WI38 (cell line): ENCODE data around the gene RBM20.
"Not testable (repeated sequence)": the region's sequence is repeated elsewhere in the genome, so short reads cannot be mapped to it uniquely, and the experiment has no call there.

Experiments used
- H3K4me3 ChIP-seq: 2 replicates; pipeline ENCODE4 v1.5.1; 2011; ENCODE audit warnings: low read depth, mild to moderate bottlenecking, control low read depth, low read length
- CTCF ChIP-seq: IDR thresholded peaks from 2 replicates; pipeline ENCODE4 v1.5.1; 2012; ENCODE audit warnings: low read depth, mild to moderate bottlenecking, control low read depth, low read length

The RBM20 gene

GRCh38 chr10:110637558-110638053, 6.5 kb upstream of the RBM20 start:
- no peak for TF ChIP-seq CTCF
- no peak overlapping the region for H3K4me3 ChIP-seq

GRCh38 chr10:110638319-110638718, 5.8 kb upstream of the RBM20 start:
- no peak for TF ChIP-seq CTCF
- H3K4me3 ChIP-seq = no peak overlapping the region

- H3K4me3 ChIP-seq = not testable (repeated sequence)
Observed at GRCh38 chr10:110639046-110639445, 5.1 kb upstream of the RBM20 start.

GRCh38 chr10:110639858-110640257, 4.3 kb upstream of the RBM20 start:
- H3K4me3 ChIP-seq = not testable (repeated sequence)

- H3K4me3 ChIP-seq = no peak overlapping the region
- no peak for TF ChIP-seq CTCF
Observed at GRCh38 chr10:110641256-110641655, 2.9 kb upstream of the RBM20 start.

GRCh38 chr10:110642204-110643034, 1.7 kb upstream of the RBM20 start:
- TF ChIP-seq CTCF = no peak
- no peak overlapping the region for H3K4me3 ChIP-seq

GRCh38 chr10:110643035-110643652, 992 bp upstream of the RBM20 start:
- no peak for TF ChIP-seq CTCF
- peak overlapping the region; percentile 68 for H3K4me3 ChIP-seq

- peak overlapping the region; percentile 68 for H3K4me3 ChIP-seq
- TF ChIP-seq CTCF = no peak
Observed at GRCh38 chr10:110644598-110645462, 694 bp downstream of the RBM20 start.
